ENCODE measurements around the gene GBF1.

Gene GBF1

GRCh38 chr10:102384606-102385429, 139.5 kb downstream of the GBF1 start:
- in situ Hi-C loops (cut with HindIII; ENCODE audit: low sequenced_read_pairs), result no loop called here

- in situ Hi-C loops (cut with HindIII; ENCODE audit: low sequenced_read_pairs), result no loop called here
Measured at GRCh38 chr10:102389894-102390293, 144.6 kb downstream of the GBF1 start.

- in situ Hi-C loops (cut with HindIII; ENCODE audit: low sequenced_read_pairs), result no loop called here
Measured at GRCh38 chr10:102392306-102392705, 147.0 kb downstream of the GBF1 start.

DNA sequence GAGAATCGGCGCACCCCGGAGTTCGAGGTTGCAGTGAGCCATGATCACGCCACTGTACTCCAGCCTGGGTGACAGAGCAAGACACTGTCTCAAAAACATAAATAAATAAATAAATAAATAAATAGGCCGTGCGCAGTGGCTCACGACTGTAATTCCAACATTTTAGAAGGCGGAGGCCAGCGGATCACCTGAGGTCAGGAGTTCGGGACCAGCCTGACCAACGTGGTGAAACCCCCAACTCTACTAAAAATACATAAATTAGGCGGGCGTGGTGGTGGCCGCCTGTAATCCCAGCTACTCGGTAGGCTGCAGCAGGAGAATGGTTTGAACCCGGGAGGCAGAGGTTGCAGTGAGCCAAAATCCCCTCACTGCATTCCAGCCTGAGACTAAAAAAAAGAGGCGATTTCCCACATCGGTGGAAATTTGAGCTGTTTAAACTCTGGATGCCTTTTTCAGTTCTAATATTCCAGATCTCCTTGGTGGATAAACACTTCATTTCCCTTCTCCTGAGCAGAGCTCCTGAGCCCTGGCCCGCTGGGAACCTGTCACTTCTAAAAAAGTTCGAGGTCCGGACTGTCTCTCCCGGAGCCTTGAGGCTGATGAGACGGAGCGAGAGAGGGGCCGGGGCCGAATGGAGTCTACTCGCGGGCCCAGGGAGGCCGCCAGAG, 148.2 kb downstream of the GBF1 start:
- in situ Hi-C loops (cut with HindIII; ENCODE audit: low sequenced_read_pairs), result no loop called here

DNA sequence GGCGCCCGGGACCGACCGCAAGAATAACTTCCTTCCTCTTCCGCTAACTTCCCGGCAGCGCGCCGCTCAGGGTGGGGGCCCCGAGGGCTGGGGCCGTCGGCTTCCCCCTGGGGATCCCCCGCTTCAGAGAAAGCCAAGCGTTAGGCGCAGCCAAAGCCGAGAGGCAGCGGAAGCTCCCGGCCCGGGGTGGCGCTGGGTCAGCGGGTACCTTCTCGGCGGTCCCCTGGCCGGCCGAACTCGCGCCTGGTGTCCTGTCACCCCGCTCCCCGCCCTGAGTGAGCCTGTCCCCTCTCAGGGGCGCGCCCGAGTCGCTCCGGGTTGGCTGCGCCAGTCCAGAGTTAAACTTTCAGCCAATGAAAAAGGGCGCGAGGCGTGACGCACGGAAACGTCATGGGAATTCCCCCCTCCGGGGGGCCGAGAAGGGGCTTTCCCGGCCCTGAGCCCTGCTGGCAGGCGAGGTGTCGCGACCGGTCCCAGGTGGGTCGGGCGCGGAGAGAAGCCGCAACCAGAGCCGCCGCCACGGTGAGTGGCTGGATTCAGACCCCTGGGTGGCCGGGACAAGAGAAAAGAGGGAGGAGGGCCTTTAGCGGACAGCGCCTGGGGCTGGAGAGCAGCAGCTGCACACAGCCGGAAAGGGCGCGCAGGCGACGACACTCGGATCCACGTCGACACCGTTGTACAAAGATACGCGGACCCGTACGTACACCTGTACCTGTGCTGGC, 148.9 kb downstream of the GBF1 start:
- in situ Hi-C loops (cut with HindIII; ENCODE audit: low sequenced_read_pairs), result no loop called here

DNA sequence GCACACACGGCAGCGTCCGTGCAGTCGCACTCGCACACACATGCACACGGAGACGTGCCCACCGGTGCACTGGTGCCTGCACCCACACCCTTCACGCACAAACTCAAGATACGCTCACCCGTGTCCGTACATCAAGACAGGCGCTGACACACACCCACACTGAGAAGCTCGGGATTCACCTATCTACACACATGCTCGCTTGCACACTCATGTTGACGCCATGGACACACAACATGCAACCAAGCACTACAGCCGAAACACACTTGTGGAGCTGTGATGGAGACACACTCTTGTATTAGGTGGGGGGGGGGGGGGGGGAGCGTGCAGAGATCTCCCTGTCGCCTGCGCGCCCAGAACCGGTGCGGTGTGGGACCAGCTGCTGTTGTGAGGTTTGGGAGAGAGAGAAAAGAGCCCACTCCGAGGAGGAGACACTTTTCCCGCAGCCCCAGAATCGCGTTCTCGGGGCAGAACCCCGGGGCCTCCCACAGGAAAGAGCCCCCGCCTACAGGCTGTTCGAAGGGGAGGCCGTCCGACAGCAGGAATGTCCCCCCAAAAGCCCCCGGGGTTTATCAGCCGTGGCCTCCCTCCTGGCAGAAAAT, 149.6 kb downstream of the GBF1 start:
- in situ Hi-C loops (cut with HindIII; ENCODE audit: low sequenced_read_pairs), result no loop called here

DNA sequence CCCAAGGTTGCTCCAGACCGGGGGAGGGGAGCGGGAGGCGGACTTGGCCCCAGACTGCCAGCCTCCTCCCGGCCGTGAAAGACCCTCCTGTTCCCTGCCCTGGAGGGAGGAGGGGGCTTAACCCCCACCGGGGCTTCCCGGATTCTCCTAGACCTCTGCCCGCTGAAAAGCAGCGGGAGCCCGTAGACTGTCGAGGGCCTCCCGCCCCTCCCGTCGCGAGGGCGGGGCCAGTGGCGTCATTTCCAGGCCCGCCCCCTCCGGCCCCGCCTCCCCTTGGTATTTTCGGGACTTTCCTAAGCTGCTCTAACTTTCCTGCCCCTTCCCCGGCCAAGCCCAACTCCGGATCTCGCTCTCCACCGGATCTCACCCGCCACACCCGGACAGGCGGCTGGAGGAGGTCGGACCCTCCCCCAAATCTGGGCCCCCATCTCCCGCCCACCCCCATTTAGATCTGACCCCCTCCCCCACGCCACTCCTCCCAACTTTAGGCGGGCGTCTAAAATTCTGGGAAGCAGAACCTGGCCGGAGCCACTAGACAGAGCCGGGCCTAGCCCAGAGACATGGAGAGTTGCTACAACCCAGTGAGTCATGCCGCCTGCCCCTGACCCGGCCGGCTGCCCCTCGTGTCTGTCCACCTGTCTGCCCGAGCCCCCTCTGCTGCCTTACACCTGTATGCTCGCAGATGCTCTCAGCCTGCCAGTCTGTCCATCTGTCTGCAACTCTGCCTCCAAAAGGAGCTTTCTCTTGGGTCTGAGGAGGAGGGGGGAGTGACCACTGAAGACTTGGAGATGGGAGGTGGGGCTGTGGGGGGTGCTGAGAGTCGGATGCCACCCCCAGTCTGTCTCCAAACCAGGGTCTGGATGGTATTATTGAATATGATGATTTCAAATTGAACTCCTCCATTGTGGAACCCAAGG, 150.3 kb downstream of the GBF1 start, which contains the start of gene NFKB2:
Gene NFKB2, plus strand, starts transcription at position 306 of the 917 bp plus-strand sequence. Its CDS starts 255 bp downstream, at position 561.
- in situ Hi-C loops (cut with HindIII; ENCODE audit: low sequenced_read_pairs), result no loop called here

- in situ Hi-C loops (cut with HindIII; ENCODE audit: low sequenced_read_pairs), result no loop called here
Measured at GRCh38 chr10:102396317-102396650, 151.0 kb downstream of the GBF1 start.

DNA sequence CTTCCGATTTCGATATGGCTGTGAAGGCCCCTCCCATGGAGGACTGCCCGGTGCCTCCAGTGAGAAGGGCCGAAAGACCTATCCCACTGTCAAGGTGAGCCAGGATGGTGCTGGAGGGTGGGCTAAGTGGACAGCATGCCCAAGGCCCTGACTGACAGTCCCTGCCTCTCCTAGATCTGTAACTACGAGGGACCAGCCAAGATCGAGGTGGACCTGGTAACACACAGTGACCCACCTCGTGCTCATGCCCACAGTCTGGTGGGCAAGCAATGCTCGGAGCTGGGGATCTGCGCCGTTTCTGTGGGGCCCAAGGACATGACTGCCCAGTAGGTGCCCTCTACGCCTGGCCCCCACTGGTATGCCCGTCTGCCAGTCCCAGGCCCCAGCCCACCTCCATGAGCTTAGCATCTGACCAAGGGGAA, 151.4 kb downstream of the GBF1 start:
- in situ Hi-C loops (cut with HindIII; ENCODE audit: low sequenced_read_pairs), result no loop called here

GRCh38 chr10:102397222-102398171, 152.2 kb downstream of the GBF1 start:
- in situ Hi-C loops (cut with HindIII; ENCODE audit: low sequenced_read_pairs), result no loop called here

DNA sequence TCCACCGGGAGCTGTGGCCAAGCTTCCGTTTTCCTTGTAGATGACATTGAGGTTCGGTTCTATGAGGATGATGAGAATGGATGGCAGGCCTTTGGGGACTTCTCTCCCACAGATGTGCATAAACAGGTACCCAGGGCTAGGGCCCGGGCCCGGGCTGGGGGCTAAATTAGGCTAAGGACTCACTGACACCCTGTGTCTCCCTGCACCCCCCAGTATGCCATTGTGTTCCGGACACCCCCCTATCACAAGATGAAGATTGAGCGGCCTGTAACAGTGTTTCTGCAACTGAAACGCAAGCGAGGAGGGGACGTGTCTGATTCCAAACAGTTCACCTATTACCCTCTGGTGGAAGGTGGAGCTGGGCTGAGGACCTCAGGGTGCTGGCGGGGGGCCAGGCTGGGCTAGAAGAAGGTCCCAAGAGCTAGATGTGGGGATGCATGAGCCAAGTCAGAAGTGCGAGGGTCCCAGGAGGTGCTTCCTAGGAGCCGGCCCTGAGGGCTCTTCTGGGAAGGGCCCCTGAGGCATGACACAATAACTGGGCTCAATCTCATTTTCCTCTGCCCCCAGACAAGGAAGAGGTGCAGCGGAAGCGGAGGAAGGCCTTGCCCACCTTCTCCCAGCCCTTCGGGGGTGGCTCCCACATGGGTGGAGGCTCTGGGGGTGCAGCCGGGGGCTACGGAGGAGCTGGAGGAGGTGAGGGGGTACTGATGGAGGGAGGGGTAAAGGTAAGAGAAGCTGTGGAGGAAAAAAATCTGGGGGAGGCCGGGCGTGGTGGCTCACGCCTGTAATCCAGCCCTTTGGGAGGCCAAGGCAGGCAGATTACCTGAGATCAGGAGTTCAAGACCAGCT, 153.1 kb downstream of the GBF1 start:
- in situ Hi-C loops (cut with HindIII; ENCODE audit: low sequenced_read_pairs), result no loop called here

GRCh38 chr10:102399217-102400021, 154.1 kb downstream of the GBF1 start:
- in situ Hi-C loops (cut with HindIII; ENCODE audit: low sequenced_read_pairs), result no loop called here

DNA sequence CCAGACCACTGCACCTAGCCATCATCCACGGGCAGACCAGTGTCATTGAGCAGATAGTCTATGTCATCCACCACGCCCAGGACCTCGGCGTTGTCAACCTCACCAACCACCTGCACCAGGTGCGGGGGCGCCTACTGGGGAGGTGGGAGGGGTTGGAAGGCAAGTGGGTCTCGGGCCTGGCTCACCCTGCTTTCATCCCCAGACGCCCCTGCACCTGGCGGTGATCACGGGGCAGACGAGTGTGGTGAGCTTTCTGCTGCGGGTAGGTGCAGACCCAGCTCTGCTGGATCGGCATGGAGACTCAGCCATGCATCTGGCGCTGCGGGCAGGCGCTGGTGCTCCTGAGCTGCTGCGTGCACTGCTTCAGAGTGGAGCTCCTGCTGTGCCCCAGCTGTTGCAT, 154.7 kb downstream of the GBF1 start:
- in situ Hi-C loops (cut with HindIII; ENCODE audit: low sequenced_read_pairs), result no loop called here

DNA sequence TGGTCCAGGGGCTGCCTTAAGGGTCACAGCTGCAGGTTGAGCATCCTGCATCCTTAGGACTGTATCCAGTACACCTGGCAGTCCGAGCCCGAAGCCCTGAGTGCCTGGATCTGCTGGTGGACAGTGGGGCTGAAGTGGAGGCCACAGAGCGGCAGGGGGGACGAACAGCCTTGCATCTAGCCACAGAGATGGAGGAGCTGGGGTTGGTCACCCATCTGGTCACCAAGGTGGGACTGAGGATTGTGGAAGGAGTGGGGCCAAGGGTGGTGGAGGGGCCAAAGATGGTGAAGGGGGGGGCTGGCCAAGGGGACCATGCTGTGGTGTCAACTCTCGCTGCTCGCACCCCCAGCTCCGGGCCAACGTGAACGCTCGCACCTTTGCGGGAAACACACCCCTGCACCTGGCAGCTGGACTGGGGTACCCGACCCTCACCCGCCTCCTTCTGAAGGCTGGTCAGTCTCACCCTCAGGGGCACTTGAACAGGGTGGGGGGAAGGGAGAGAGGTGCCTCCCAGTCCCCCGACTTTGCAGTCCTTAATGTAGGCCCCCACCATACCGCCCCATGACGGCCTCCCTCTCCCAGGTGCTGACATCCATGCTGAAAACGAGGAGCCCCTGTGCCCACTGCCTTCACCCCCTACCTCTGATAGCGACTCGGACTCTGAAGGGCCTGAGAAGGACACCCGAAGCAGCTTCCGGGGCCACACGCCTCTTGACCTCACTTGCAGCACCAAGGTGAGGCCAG, 155.4 kb downstream of the GBF1 start:
- in situ Hi-C loops (cut with HindIII; ENCODE audit: low sequenced_read_pairs), result no loop called here

DNA sequence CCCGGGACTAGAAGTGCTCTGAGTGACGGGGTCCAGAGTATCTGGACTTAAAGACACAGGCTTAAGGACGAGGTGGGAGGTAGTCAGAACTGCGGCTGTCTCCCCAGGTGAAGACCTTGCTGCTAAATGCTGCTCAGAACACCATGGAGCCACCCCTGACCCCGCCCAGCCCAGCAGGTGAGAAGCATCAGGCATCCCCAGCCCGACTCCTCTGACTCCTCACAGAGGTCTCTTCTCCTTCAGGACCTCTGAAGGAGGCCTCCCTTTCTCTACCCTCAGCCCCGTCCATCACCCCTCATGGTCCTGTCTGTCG, 156.0 kb downstream of the GBF1 start:
- in situ Hi-C loops (cut with HindIII; ENCODE audit: low sequenced_read_pairs), result no loop called here

DNA sequence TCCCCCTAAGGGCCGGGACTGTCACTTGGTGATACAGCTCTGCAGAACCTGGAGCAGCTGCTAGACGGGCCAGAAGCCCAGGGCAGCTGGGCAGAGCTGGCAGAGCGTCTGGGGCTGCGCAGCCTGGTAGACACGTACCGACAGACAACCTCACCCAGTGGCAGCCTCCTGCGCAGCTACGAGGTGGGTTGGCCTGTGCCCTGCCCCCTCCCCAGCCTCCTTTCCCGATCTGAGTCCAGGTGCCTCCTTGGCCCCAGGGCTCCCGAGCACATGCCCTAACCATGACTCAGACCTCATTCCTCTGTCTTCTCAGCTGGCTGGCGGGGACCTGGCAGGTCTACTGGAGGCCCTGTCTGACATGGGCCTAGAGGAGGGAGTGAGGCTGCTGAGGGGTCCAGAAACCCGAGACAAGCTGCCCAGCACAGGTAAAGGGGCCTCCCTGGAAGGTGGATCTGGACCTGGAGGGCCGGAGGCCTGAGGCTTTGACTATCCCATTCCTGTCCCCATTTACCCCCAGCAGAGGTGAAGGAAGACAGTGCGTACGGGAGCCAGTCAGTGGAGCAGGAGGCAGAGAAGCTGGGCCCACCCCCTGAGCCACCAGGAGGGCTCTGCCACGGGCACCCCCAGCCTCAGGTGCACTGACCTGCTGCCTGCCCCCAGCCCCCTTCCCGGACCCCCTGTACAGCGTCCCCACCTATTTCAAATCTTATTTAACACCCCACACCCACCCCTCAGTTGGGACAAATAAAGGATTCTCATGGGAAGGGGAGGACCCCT, 156.6 kb downstream of the GBF1 start:
- in situ Hi-C loops (cut with HindIII; ENCODE audit: low sequenced_read_pairs), result no loop called here

All from DLD1 (cell line).